Stimulated activated naive CD8-positive, alpha-beta T cell treated with anti-CD3 and anti-CD28 coated beads, Interleukin-15, Interleukin-2, amounts not matched to agents 100 ng/mL and 50 ng/mL, for 24 hours (primary cell): ENCODE results near the gene ARHGEF28.

Experiments used
- H3K27ac Mint-ChIP-seq: one replicate; pipeline ENCODE4 v1.8.0; 2021; ENCODE audit warnings: mild to moderate bottlenecking, mixed read lengths
- H3K27me3 Mint-ChIP-seq: one replicate; pipeline ENCODE4 v1.8.0; 2021; ENCODE audit warnings: mixed read lengths
- H3K36me3 Mint-ChIP-seq: one replicate; pipeline ENCODE4 v1.8.0; 2021; ENCODE audit warnings: low read depth, mixed read lengths
- H3K4me1 Mint-ChIP-seq: one replicate; pipeline ENCODE4 v1.8.0; 2021; ENCODE audit warnings: low read depth, mixed read lengths
- H3K4me3 Mint-ChIP-seq: one replicate; pipeline ENCODE4 v1.8.0; 2021; ENCODE audit warnings: mild to moderate bottlenecking, mixed read lengths
- H3K9me3 Mint-ChIP-seq: one replicate; pipeline ENCODE4 v1.8.0; 2021; ENCODE audit warnings: mixed read lengths

The ARHGEF28 gene

DNA sequence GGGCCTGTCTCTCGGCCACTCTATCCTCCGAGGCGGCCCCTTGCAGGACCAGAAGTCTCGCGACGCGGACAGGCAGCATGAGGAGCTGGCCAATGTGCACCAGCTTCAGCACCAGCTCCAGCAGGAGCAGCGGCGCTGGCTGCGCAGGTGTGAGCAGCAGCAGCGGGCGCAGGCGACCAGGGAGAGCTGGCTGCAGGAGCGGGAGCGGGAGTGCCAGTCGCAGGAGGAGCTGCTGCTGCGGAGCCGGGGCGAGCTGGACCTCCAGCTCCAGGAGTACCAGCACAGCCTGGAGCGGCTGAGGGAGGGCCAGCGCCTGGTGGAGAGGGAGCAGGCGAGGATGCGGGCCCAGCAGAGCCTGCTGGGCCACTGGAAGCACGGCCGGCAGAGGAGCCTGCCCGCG is 283.5 kb downstream of the ARHGEF28 start:
- no peaks in the 10 kb centered on the region for H3K4me1 Mint-ChIP-seq
- no peaks in the 10 kb centered on the region for H3K9me3 Mint-ChIP-seq
- H3K27ac Mint-ChIP-seq: no peak overlapping the region
- H3K4me3 Mint-ChIP-seq: no peak overlapping the region
- peaks cover 5% of the 10 kb centered on the region for H3K27me3 Mint-ChIP-seq
- no peaks in the 10 kb centered on the region for H3K36me3 Mint-ChIP-seq

DNA sequence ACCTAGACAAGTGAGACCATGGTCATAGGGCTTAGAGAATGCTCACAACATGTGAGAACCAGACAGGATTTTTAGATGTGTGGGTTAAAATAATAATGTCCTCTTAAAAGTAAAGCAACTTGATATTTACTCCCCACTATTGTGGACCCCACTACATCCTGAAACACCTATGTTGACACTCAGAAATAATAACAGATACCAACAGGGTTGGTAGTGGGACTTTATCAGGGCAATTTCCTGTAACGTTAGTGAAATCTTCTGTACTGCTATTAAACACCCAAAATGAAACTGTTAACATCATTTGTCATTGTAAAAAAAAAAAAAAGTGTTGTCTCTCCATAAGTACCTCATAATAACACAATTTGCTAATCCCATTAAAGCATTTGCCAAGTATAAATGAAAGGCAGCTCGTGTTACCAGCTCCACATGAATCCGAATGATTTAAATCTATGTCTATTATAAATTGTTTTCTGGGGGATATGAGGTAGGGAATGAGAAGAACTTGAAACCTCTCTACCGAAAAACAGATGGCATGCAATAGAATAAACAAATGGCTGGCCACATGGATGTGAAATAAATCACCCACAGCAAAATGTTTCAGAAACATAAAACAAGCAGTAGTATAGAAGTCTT is 285.9 kb downstream of the ARHGEF28 start:
- no peaks in the 10 kb centered on the region for H3K36me3 Mint-ChIP-seq
- peaks cover 4% of the 10 kb centered on the region for H3K27me3 Mint-ChIP-seq
- H3K4me1 Mint-ChIP-seq: no peaks in the 10 kb centered on the region
- no peaks in the 10 kb centered on the region for H3K9me3 Mint-ChIP-seq
- H3K27ac Mint-ChIP-seq: no peak overlapping the region
- no peak overlapping the region for H3K4me3 Mint-ChIP-seq

DNA sequence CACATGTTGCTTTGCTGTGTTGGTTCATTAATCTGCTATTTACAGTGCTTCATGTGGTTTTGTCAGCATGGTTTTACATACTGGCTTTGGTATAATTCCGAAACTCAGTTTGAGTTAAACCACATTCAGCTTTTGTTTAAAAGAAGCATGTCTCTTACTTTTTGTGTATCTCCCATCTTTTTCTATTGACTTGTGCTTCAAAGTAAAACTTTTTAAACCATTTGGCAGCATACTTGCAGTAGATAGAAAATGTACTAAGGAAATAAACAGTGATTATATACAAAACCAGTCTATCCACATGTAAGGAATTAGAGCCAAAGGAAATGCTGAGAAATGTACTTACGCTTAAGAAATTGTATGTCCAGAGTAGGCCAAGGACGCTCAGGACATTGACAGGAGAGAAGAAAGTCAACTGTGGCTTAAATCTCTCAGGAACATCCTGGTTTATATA is 286.9 kb downstream of the ARHGEF28 start:
- Mint-ChIP-seq H3K36me3 (no peaks in the 10 kb centered on the region), H3K27me3 (no peaks in the 10 kb centered on the region), H3K27ac (no peak overlapping the region), H3K9me3 (no peaks in the 10 kb centered on the region), H3K4me3 (no peak overlapping the region), H3K4me1 (no peaks in the 10 kb centered on the region)

DNA sequence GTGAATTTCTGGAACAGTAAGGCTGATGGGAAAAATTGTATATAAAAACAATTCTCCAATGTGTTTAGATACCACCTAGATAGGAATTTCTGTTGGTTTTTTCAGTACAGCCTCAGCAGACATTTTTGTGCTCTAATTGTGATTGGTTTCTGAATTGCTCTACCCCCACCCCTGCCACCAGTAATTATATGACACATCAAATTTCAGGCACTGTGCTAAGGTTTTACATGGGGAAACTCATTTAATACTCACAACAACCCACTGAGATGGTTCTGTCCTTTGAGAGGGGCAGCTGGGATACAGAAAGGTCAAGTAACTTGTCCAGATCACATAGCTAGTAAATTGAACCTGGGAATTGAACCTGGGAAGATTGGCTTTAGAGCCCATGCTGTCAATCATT is 288.0 kb downstream of the ARHGEF28 start:
- H3K36me3 Mint-ChIP-seq: no peaks in the 10 kb centered on the region
- H3K9me3 Mint-ChIP-seq: no peaks in the 10 kb centered on the region
- no peak overlapping the region for H3K4me3 Mint-ChIP-seq
- H3K4me1 Mint-ChIP-seq: no peaks in the 10 kb centered on the region
- no peak overlapping the region for H3K27ac Mint-ChIP-seq
- no peaks in the 10 kb centered on the region for H3K27me3 Mint-ChIP-seq

DNA sequence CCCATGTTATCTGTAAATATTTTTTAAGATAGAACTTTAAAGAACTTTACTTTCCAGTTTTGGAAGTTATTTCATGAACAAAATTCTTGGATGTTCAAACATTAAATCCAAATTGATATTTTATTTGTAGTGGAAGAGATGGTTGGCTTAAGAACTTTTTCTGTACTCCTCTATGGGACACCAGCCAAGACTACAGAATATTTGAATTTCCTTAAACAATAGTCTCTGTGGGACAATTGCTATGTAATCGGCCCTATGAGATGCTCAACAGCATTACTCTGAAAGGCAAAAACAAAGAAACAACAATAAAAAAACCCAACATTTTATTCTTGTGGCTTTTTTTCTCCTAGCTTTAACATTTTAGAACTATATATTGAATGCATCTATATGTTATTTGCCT is 289.3 kb downstream of the ARHGEF28 start:
- Mint-ChIP-seq H3K27me3 (peaks cover 3% of the 10 kb centered on the region), H3K9me3 (no peaks in the 10 kb centered on the region), H3K27ac (no peak overlapping the region), H3K4me1 (no peaks in the 10 kb centered on the region), H3K36me3 (no peaks in the 10 kb centered on the region), H3K4me3 (no peak overlapping the region)

DNA sequence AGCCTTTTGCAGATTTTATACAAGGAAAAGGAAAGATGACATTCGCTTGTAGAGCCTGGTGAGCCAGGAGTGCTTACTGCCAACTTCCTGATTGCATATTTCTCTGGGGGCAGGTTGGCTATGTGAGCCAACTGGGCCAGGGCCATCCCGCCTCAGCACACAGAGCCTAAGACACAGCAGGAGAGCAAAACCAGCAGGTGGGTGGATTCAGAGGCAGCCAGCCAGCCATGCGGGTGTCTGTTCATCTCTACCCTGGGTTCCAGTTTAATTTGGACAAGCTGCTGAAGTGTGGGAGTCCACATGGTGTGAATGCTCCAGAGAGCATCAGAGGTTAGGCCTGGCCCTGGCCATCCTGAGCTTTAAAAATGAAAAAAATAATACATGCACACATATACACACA is 291.4 kb downstream of the ARHGEF28 start:
- no peaks in the 10 kb centered on the region for H3K36me3 Mint-ChIP-seq
- H3K9me3 Mint-ChIP-seq: no peaks in the 10 kb centered on the region
- no peak overlapping the region for H3K4me3 Mint-ChIP-seq
- no peaks in the 10 kb centered on the region for H3K4me1 Mint-ChIP-seq
- peaks cover 9% of the 10 kb centered on the region for H3K27me3 Mint-ChIP-seq
- no peak overlapping the region for H3K27ac Mint-ChIP-seq

DNA sequence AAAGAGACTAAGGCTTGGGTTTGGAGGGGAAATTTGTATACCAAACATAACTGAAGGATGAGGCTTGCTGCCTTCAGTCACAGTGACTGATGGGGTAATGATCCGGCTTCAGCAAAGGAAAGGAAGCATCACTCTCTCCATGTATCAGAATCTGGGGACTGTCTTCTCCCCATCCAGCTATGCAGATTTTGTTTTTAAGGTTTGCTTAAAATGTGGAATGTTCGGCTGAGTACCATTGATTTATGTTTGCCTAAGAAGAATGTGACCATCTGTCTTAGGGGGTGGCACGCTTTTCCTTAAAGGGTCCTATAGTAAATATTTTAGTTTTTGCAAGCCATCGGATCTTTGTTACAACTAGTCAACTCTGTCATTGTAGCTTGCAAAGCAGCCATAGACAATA is 291.9 kb downstream of the ARHGEF28 start:
- Mint-ChIP-seq H3K27me3 (peaks cover 9% of the 10 kb centered on the region), H3K4me3 (no peak overlapping the region), H3K4me1 (no peaks in the 10 kb centered on the region), H3K27ac (no peak overlapping the region), H3K9me3 (no peaks in the 10 kb centered on the region), H3K36me3 (no peaks in the 10 kb centered on the region)

DNA sequence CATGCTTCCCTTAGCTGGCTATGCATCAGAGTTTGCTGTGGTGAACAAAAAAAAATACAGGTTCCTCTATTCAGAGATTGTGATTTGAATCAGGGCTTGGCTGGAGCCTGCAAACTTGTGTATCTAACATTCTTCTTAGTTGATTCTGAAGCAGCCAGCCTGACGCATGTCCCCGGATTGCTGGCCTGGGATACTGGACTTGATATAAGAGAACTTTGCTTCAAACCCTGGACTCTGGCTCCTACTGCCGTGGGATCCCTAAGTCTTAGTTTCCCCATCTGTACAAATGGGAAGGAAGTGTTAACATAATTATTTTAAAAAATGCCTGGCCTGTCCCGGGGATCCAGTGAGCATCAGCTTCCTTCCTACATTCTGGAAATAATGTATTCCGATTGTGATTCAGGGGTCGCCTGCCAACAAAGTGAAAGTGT is 292.8 kb downstream of the ARHGEF28 start:
- H3K36me3 Mint-ChIP-seq: no peaks in the 10 kb centered on the region
- H3K4me1 Mint-ChIP-seq: no peaks in the 10 kb centered on the region
- H3K27me3 Mint-ChIP-seq: peaks cover 13% of the 10 kb centered on the region
- no peaks in the 10 kb centered on the region for H3K9me3 Mint-ChIP-seq
- H3K27ac Mint-ChIP-seq: no peak overlapping the region
- no peak overlapping the region for H3K4me3 Mint-ChIP-seq

DNA sequence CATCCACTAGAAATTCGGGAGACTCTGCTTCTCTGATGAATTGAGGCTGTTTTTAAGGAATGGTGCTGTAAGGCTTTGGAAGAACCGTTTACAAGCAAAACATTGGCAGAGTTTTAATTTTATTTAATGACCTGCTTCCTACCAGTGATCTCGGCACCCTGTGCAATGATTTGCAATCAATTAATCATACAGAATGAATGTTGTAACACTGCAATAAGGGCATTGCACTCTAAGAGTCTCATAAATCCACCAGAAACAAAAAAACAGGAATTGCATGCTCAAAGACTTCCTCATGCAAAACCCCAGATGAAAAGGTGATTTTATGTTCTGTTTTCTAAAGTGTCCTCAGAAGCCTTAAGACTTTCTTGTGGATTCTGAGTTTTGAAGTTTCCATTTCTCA is 295.7 kb downstream of the ARHGEF28 start:
- H3K4me3 Mint-ChIP-seq: no peak overlapping the region
- no peaks in the 10 kb centered on the region for H3K36me3 Mint-ChIP-seq
- H3K4me1 Mint-ChIP-seq: no peaks in the 10 kb centered on the region
- H3K27ac Mint-ChIP-seq: no peak overlapping the region
- H3K9me3 Mint-ChIP-seq: no peaks in the 10 kb centered on the region
- peaks cover 24% of the 10 kb centered on the region for H3K27me3 Mint-ChIP-seq

DNA sequence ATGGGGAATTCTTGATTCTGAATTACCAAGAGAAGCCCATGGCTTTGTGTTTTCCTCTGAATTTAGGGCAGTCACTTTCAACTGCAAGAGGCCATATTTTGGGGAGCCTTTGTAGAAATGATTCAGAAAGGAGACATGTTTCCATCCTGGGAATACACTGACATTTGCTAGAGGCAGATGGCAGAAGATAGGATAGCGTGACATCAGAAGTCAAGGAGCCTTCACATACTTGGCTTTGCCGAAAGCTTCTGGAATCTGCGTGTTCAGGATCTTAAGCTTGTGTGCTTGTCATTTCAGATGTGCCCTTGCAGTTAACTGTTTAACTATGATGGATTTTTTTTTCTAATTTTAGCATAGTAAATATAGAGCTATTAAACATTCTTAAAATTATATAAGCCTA is 296.2 kb downstream of the ARHGEF28 start:
- Mint-ChIP-seq H3K36me3 (no peaks in the 10 kb centered on the region), H3K4me3 (no peak overlapping the region), H3K27me3 (peaks cover 24% of the 10 kb centered on the region), H3K27ac (no peak overlapping the region), H3K4me1 (no peaks in the 10 kb centered on the region), H3K9me3 (no peaks in the 10 kb centered on the region)

DNA sequence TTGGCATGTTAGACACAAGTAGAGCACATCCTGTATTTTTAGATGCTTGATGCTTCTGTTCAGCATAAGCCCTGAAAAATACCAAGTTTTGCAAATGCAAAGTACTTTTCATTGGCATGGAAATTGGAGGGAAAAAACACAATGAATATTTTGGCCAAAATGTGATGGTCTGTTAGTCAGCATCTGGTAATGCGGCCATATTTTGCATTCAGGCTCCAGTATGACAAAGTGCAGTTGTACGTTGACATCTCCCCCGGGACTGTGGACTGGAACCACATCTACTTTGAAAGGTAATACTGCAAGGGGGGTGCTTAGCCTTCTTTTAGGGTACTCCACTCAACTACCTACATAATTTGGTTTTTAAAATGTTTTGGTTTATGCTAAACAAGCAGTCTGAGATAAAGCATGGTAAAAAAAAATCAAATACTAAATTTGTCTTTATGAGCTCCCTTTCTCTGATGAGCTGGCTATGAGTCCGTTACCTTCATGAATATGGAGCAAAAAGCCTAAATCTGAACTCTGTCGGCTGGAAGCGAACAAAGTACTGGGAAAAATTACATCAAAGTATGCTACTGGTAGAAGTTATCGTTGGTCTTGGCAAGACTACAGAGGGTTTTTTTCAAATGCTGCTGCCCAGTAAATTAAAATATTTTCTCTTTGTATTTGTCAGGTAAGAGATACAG is 297.0 kb downstream of the ARHGEF28 start:
- H3K9me3 Mint-ChIP-seq: no peaks in the 10 kb centered on the region
- H3K27me3 Mint-ChIP-seq: peaks cover 24% of the 10 kb centered on the region
- H3K4me1 Mint-ChIP-seq: no peaks in the 10 kb centered on the region
- no peaks in the 10 kb centered on the region for H3K36me3 Mint-ChIP-seq
- no peak overlapping the region for H3K27ac Mint-ChIP-seq
- H3K4me3 Mint-ChIP-seq: no peak overlapping the region

DNA sequence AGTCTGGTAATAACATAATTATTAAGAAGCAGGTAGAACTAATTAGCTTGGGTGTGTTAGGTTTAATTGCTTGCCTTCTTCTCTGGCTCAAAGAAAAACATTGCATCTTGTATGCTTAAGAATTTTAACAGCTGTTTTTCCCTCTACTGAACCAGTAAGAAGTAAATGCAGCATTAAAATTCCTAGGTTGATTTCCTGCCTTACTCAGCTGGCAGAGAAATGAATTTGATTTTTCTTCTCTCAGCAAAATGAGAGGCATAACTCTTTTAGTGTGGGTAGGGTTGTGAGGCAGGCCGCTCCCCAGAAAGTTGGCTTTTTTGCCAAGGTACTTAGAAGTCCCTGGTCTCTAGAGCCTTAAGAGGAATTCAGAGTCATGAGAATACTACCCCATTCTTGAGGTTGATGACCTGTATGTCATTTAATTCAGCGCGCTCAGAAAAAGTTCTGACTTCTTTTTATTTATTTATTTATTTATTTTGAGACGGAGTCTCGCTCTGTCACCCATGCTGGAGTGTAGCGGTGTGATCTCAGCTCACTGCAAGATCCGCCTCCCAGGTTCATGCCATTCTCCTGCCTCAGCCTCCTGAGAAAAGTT is 302.6 kb downstream of the ARHGEF28 start:
- Mint-ChIP-seq H3K27me3 (peaks cover 13% of the 10 kb centered on the region), H3K4me3 (no peak overlapping the region), H3K27ac (no peak overlapping the region), H3K9me3 (no peaks in the 10 kb centered on the region), H3K36me3 (no peaks in the 10 kb centered on the region), H3K4me1 (no peaks in the 10 kb centered on the region)

DNA sequence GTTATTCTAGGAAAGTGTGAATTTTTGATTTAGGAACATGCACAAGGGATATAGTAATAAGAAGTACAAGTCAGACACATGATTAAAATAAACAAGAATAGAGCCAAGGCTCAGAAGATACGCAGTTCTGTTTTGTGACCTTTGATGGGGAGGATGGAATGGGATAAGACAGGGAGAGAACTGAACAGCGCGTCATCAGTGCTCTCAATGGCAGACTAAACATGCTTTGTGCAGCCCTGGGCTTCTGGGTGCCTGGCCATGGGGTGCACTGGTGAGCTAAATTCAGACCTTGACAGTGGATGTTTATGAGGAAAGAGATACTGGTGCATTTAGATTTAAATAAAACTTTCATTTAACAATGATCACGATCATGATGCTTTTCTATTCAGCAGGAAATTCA is 309.7 kb downstream of the ARHGEF28 start:
- Mint-ChIP-seq H3K9me3 (no peaks in the 10 kb centered on the region), H3K4me3 (no peak overlapping the region), H3K36me3 (no peaks in the 10 kb centered on the region), H3K27me3 (peaks cover 23% of the 10 kb centered on the region), H3K27ac (no peak overlapping the region), H3K4me1 (no peaks in the 10 kb centered on the region)

DNA sequence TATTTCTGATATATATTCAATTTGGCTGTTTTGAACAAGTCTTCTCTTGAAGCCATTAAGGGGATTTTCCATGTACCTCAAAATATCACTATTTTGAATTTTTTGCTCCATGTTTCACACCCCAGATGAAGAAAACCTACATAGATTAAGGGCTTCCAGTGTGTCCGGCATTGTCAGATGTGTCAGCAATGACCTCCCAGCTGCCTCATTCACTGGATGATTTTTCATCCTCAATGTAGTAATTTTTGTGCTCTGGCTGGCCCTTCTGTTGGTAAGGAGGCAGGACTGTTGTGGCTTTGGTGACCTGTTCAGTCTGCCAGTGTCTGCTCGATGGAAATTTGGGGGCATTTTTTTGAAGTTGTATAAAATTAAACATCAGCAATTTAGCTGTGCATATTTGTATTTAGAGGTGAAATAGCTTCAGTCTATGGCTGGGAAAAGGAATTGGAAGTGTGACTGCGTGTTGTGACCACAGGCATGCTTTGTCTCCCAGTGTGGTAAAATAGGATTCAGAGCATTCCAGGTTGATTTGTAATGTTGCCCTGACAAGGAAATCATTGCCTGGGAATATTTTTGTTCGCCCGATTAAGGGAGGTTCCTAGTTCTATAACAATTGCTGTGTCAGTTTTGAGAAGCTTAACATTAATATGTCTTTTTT is 312.4 kb downstream of the ARHGEF28 start:
- no peak overlapping the region for H3K4me3 Mint-ChIP-seq
- H3K36me3 Mint-ChIP-seq: no peaks in the 10 kb centered on the region
- H3K27me3 Mint-ChIP-seq: peaks cover 37% of the 10 kb centered on the region
- no peak overlapping the region for H3K27ac Mint-ChIP-seq
- H3K9me3 Mint-ChIP-seq: no peaks in the 10 kb centered on the region
- H3K4me1 Mint-ChIP-seq: no peaks in the 10 kb centered on the region

DNA sequence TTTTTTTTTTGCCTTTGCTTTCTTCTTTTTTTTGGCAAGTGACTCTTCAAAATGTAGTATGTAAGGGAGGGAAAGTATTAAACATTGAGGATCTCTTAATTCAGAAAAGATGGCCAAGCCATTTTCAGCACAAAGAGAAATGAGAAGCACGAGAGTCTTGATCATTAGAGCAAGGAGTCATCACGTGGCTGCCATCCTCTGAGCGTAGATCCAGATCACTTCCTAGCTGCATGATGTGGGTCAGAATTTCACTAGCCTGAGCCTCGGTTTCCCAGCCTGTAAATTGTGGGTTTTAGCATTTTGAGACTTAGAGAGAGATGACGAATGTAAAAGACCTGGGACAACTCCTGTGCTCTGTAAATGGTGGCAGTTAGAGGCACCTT is 312.9 kb downstream of the ARHGEF28 start:
- H3K9me3 Mint-ChIP-seq: no peaks in the 10 kb centered on the region
- H3K4me3 Mint-ChIP-seq: no peak overlapping the region
- no peaks in the 10 kb centered on the region for H3K36me3 Mint-ChIP-seq
- H3K4me1 Mint-ChIP-seq: no peaks in the 10 kb centered on the region
- H3K27ac Mint-ChIP-seq: no peak overlapping the region
- H3K27me3 Mint-ChIP-seq: peaks cover 37% of the 10 kb centered on the region
